ENCODE measurements around the gene MINDY4.
A peak's percentile ranks its signal among the peaks of the same experiment; 100 is the strongest.

The MINDY4 gene

GRCh38 chr7:30771174-30771879 is at the start of gene MINDY4:
Gene MINDY4, plus strand, starts transcription at chr7:30771417. Its CDS starts 77 bp downstream, at chr7:30771494.
- peak; percentile 63 for DNase-seq

DNA sequence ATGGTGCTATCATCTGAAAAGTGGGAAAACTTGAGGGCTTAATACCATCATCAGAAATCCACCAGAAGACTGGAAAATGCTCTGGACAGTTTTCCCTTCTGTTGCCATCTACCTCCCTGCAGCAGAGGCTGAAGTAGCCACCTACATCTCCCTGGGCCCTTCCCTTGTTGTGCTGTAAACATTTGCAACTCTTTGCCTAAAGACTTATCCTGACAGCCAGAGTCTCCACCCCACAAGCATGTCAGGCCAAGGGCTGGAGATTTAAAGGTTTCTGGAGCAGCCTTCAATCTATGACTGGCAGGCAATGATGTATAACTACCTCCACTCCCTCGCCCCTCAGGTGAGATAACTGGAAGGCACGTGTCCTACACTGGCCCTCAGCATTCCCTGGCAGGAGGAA is 49.0 kb upstream of the MINDY4 start:
- DNase-seq = no peak

GRCh38 chr7:30722671-30723070 is 48.5 kb upstream of the MINDY4 start:
- DNase-seq = no peak

DNA sequence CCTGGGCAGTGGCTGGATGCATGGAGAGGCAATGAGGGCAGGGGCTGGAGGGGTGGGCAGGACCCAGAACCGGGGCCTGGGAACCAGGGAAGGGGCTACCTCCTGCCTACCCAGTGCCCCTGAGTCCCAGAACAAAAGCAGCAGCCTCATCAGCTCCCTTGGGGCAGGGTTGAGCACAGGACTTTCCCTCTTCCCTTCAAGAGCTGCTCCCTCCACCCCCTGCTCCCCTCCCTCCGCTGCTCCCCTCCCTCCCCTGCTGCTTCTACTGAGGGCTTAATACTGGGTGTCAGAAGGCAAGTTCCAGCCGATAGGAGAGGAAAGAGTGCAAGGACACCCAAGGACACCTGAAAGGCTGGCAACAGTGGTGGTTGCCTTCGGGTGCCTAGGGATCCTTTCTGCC is 47.4 kb upstream of the MINDY4 start:
- no peak for DNase-seq

DNA sequence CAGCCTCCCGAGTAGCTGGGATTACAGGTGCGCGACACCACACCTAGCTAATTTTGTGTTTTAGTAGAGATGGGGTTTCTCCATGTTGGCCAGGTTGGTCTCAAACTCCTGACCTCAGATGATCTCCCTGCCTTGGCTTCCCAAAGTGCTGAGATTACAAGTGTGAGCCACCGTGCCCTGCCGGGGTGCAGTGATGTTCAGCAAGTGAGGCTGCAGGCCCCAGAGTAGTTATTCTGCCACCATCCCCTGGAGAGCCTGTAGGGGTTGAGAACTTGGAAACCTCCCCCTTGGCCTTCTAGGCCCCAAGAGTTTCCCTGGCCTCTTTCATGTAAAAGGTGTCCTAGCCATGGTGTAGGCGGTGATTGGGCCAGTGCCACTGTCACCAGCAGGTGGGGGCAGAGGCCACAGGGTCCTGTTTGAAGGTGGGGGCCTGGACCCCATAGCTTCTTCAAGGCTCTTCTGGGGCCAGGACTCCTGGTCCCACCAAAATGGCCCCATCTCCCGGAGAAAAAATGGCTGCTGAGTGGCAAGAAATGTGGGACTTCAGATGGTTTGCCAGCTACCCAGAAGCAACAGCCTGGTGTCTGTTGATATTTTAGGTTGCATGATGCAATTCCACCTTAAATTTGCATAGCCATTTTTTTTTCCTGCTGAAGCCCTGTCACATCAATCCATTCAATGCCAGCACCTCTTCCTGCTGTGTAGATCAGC is 44.8 kb upstream of the MINDY4 start:
- no peak for DNase-seq

DNA sequence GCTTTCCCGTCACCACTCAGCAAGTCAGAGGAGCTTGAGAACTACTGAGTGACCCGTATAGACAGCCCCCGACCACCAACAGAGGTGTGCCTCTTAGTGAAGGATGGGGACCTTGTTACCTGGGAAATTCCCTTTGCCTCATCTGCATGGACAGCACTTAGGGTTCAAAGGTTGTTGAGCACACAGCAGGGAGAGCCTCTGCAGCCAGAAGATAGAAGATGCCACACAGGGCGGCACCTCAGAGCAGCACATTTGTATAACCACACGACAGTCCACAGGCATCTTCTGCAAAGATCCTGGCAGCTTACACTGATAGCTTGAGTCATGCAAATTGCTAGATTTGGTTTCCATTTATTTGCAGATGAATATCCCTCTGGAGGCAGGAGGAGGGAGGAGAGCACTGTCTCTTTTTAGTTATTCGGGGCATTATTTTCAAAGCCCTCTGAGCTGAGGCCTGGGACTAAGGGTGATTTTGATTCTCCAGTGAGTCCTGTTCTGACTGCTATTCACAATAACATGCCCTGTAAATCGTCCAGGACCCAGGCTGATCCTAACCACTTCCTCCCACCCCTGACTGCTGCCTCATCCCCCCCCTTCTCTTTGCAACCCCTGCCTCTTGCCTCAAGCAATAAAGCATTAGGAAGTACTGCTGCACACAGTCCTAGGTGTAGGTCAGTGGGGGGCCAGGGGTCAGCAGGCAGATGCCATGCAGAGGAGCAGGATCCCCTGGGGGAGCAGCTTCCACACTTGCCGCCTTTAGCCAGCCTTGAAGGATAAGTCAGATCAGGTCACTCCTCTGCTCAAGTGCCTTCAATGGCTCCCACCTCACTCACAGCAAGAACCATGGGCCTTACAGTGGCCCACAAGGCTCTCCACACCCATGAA is 43.9 kb upstream of the MINDY4 start:
- no peak for DNase-seq

DNA sequence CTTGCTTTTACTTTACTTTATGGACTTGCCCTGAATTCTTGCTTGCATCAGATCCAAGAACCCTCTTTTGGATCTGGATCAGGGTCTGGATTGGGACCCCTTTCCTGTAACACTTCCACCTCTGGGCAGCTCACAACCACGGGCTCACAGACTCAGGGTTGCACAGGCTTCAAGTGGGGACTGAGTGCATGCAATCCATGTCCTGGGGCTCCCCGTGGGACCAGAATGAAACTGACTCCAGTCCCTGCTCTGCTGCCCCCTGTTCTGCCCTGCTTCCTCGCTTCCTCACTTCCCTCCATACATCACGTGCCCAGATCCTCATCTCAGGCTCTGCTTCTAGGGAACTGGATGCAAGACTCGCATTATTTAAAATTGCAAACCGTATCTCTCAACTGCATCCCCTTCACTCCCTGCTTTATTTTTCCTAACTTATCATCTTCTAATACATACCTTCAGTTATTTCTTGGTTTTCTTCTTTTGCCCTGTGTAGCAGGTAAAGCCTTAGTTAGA is 42.6 kb upstream of the MINDY4 start:
- no peak for DNase-seq

DNA sequence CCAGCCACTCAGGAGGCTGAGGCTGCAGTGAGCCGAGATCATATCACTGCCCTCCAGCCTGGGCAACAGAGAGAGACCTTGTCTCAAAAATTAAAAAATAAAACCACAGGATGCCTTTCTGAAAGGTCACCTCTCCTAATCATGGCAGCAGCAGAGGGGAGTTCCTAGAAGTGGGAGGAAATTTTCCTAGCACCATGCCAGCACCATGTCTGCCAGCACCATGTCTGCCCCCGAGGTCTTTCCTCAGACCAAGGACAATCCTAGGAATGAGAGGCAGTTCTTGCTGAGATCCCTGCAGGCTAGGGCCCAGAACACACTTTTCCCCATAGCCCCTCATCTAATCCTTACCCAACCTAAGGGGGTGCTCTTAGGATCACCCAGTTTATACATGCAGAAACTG is 41.6 kb upstream of the MINDY4 start:
- DNase-seq = no peak

DNA sequence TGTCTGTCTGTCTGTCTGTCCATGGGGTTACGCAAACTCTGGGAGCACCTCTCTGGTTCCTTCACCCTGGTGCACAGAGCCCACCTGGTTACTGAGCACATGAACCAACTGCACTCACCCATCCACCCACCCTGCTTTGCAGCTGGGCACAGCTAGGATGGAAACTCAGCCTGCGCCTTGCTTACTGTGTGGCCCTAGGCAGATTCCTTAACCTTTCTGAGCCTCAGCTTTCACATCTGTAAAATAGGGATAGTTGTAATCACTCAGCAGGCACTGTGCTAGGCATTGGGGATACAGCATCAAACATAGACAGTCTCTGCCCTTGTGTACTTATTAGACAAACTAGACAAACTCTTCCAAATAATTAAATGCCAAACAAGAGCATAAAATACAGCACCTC is 41.1 kb upstream of the MINDY4 start:
- no peak for DNase-seq

DNA sequence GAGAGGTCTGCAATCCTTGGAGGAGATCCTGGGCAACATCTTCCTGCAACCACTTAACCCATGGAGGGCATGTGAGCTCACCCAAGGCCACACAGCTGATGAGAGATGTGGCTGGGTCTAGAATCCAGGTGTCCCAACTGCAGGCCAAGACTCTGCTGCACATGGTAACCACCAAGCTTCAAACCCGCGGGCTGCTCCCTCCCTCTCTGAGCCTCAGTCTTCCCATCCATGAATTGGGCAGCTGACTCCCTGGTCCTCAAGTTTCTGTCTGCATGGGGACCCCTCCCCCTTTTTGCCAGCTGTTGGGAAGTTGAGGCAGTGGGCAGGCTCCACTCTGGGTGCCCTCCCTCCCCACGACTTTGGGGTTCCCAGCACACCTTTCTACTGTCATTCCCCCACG is 40.2 kb upstream of the MINDY4 start:
- no peak for DNase-seq

DNA sequence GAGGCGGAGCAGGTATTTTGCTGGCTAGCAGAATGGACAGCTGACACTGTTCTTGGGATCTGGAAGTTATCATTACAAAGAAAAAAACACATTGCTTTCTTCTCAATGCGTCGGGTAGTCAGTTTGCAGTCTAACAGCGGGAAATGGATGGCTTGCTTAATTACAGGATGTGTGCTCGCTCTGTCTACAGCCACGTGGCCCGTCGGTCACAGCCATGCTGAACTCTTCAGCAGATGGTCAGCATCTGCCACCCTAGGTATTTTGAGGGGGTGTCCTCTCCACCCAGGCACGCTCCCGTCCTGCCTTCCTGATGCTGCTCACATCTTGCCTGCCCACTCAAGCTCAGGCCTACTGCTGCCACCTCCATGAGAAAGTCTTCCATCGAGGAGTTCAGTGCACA is 39.6 kb upstream of the MINDY4 start:
- no peak for DNase-seq

GRCh38 chr7:30732606-30733005 is 38.6 kb upstream of the MINDY4 start:
- no peak for DNase-seq

GRCh38 chr7:30733216-30733615 is 38.0 kb upstream of the MINDY4 start:
- DNase-seq = no peak

- DNase-seq = no peak
Observed at GRCh38 chr7:30733691-30734090, 37.5 kb upstream of the MINDY4 start.

GRCh38 chr7:30734497-30734896 is 36.7 kb upstream of the MINDY4 start:
- DNase-seq = no peak

DNA sequence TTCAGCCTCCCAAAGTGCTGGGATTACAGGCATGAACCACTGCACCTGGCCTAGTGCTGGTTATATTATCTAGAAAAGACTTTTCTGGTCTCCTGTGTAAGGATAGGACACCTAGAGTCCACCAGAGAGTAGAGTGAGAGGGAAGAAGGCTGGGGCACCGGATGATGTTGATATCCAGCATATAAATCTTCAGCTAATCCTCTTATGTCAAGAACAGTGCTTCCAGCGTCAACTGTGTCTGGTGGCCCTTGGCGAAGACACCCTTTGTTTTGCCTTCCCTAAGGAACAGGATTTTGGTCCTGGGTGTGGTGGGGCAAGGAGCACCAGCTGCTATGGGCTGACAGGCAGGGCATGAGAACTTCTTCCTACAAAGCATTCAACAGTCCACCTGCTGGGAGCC is 35.6 kb upstream of the MINDY4 start:
- no peak for DNase-seq

DNA sequence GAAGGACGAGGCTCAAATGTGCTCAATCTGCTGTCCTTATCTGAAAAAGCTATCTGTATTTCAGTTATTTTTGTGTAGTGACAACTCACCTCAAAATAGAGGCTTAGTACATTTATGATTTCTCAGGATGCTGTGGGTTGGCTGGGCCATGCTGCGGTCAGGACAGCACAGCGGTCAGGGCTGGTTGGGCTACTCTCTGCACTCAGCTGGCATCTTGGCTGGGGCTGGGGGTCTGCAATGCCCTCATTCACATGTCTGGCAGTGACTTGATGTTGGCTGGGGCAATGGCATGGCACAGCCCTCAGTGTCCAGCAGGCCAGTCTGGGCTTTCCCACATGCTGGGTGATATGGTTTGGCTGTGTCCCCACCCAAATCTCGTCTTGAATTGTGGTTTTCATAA is 34.9 kb upstream of the MINDY4 start:
- DNase-seq = no peak

GRCh38 chr7:30738026-30738915 is 32.9 kb upstream of the MINDY4 start:
- no peak for DNase-seq

DNA sequence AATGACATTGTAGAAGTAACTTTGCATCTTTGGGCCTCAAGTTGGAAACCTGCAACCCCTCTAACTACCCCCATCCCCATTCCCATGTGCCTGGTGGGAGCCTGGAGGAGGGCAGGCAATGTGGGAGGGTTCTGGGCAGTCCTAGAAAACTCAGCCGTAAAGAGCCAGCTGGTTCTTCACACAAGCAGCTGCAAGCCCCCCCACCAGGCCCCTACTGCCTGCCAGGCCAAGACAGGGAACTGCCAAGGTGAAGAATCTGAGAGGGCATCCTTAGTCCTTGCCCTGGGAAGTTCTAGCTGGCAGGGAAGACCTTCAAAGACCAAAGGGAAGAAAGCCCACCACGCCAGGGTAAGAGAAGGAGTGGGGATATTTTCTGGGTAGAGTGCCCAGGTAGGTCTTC is 31.5 kb upstream of the MINDY4 start:
- no peak for DNase-seq

DNA sequence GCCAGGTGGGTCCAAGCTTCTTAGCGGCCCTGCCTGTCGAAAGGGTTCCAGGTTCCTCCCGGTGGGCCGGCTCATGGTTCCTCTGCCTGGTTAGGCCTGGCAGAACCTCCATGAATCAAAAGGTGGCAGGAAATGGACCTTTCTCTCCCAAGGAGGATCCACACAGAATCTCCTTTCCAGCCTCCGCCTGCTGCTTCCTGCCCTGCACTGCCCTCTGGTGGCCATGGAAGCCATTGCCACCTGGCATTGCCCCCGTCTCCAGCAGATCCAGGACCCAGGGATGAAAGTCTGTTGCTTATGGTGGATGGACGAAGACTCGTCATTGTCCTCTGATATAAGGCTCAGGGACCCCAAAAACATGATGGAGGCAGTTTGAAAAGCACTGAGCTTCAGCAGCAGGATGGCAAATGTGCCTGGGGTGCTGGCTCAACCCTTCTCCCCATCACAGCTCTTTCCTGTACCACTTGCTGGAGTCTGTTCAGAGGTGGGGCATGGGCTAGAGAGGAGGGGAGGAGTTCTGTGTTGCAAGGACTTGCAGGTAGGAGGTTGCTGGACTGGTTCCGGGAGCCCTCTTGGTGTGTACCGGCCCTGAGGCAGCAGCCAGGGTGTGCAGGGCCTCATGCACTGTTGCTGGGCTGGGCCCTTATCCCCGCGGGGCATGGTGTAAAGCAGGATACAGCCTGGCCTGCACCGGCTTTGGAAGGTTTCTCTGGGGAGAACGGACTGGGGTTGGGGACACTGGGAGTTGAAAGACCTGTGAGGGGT is 30.6 kb upstream of the MINDY4 start:
- peak; percentile 58 for DNase-seq

DNA sequence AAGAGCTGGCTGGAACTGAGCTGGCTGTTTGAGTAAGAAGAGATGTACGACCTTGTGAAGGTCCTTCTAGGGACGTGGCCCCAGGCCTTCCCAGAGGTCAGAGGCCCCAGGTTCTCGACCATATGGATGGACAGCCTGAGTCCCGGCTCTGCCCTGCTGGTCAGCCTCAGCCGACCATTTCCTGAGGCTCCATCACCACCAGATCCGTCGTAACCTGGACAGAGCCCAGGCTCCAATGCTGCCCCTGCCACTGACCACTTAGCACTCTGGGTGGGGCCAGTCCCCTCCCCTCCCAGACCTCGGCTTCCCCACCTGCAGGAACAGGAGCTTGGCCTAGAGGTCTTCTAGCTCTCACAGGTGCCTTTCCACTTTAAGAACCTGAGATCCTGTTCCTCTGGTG is 29.9 kb upstream of the MINDY4 start:
- no peak for DNase-seq

Data from NCI-H1436 (cell line).